ENCODE results near the gene HSPA4L. TPM values are rescaled to one million over a fixed set of nuclear protein-coding genes. Genes with fewer than 3 reads are reported as not detected.
A peak's percentile ranks its signal among the peaks of the same experiment; 100 is the strongest.

HSPA4L gene
- total RNA-seq, 1 experiment from 2014 or later: 16.4 TPM

DNA sequence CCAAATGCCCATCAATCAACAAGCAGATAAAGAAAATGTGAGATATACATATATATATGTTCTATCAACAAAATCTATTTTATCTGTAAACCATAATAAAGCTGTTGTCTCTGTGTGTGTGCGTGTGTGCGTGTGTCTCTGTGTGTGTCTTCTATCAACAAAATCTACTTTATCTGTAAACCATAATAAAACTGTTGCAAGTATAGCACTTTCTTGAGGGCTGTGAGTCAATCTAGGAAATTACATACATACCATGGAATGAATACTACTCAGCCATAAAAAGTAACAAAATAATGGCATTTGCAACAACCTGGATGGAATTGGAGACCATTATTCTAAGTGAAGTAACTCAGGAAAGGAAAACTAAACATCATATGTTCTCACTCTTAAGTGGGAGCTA is 86.1 kb downstream of the HSPA4L start:
- Mint-ChIP-seq H3K36me3 (ENCODE audit: insufficient read depth, unreplicated experiment) (no peaks in the 10 kb centered on the region), H3K4me3 (ENCODE audit: low read depth, unreplicated experiment) (no peak overlapping the region), H3K27me3 (ENCODE audit: unreplicated experiment) (no peaks in the 10 kb centered on the region), H3K9me3 (ENCODE audit: low read depth, unreplicated experiment) (no peaks in the 10 kb centered on the region), H3K4me1 (ENCODE audit: low read depth, unreplicated experiment) (peaks cover 9% of the 10 kb centered on the region), H3K27ac (ENCODE audit: unreplicated experiment) (no peak overlapping the region)
- no peak for DNase-seq
- BruUV-seq (replicated peaks): no TSS peak
- intact Hi-C loops (cut with micrococcal nuclease; ENCODE audit: unreplicated experiment): no loop called here
- no peak for TF ChIP-seq CTCF (IDR thresholded peaks at IDR 0.05; ENCODE audit: unreplicated experiment)
- CTCF ChIA-PET: no interaction called here

DNA sequence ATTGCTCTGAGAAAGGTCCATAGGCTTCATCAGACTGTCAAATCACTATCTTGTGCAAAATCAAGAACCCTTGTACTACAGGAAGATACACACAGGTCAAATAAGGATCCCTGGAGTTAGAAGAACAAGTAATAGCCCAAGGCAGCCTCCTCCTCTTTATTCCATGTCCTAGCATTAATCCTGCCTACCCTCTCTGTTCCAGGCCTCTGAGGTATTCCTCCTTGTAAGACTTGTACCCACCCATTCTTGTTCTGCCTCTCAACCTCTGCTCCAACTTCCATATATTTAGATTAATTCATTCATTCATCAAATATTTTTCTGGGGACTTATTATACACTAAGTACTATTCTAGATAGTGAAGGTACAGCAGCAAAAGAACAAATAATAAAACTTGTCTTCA is 88.2 kb downstream of the HSPA4L start:
- H3K9me3 Mint-ChIP-seq (ENCODE audit: low read depth, unreplicated experiment): peaks cover 2% of the 10 kb centered on the region
- H3K4me1 Mint-ChIP-seq (ENCODE audit: low read depth, unreplicated experiment): peaks cover 9% of the 10 kb centered on the region
- CTCF ChIA-PET: no interaction called here
- TF ChIP-seq CTCF (IDR thresholded peaks at IDR 0.05; ENCODE audit: unreplicated experiment): no peak
- H3K36me3 Mint-ChIP-seq (ENCODE audit: insufficient read depth, unreplicated experiment): no peaks in the 10 kb centered on the region
- H3K27ac Mint-ChIP-seq (ENCODE audit: unreplicated experiment): no peak overlapping the region
- no peak for DNase-seq
- no peaks in the 10 kb centered on the region for H3K27me3 Mint-ChIP-seq (ENCODE audit: unreplicated experiment)
- no peak overlapping the region for H3K4me3 Mint-ChIP-seq (ENCODE audit: low read depth, unreplicated experiment)
- no TSS peak for BruUV-seq (replicated peaks)
- intact Hi-C loops (cut with micrococcal nuclease; ENCODE audit: unreplicated experiment): no loop called here

- peaks cover 2% of the 10 kb centered on the region for H3K9me3 Mint-ChIP-seq (ENCODE audit: low read depth, unreplicated experiment)
- no peak for TF ChIP-seq CTCF (IDR thresholded peaks at IDR 0.05; ENCODE audit: unreplicated experiment)
- no TSS peak for BruUV-seq (replicated peaks)
- no peak for DNase-seq
- intact Hi-C loops (cut with micrococcal nuclease; ENCODE audit: unreplicated experiment): no loop called here
- peak overlapping the region; percentile 7 for H3K27ac Mint-ChIP-seq (ENCODE audit: unreplicated experiment)
- peaks cover 9% of the 10 kb centered on the region for H3K4me1 Mint-ChIP-seq (ENCODE audit: low read depth, unreplicated experiment)
- CTCF ChIA-PET: no interaction called here
- H3K4me3 Mint-ChIP-seq (ENCODE audit: low read depth, unreplicated experiment): no peak overlapping the region
- H3K36me3 Mint-ChIP-seq (ENCODE audit: insufficient read depth, unreplicated experiment): no peaks in the 10 kb centered on the region
- H3K27me3 Mint-ChIP-seq (ENCODE audit: unreplicated experiment): no peaks in the 10 kb centered on the region
These were observed 88.6 kb downstream of the HSPA4L start for GRCh38 chr4:127870688-127871087.

- no TSS peak for BruUV-seq (replicated peaks)
These were observed 93.7 kb downstream of the HSPA4L start for GRCh38 chr4:127875791-127876190.

More at GRCh38 chr4:127875791-127876190, 93.7 kb downstream of the HSPA4L start:
- no peak for TF ChIP-seq CTCF (IDR thresholded peaks at IDR 0.05; ENCODE audit: unreplicated experiment)
- Mint-ChIP-seq H3K4me1 (ENCODE audit: low read depth, unreplicated experiment) (peaks cover 4% of the 10 kb centered on the region), H3K4me3 (ENCODE audit: low read depth, unreplicated experiment) (no peak overlapping the region), H3K27ac (ENCODE audit: unreplicated experiment) (no peak overlapping the region), H3K36me3 (ENCODE audit: insufficient read depth, unreplicated experiment) (peaks cover 10% of the 10 kb centered on the region), H3K9me3 (ENCODE audit: low read depth, unreplicated experiment) (peaks cover 2% of the 10 kb centered on the region), H3K27me3 (ENCODE audit: unreplicated experiment) (no peaks in the 10 kb centered on the region)
- intact Hi-C loops (cut with micrococcal nuclease; ENCODE audit: unreplicated experiment): no loop called here
- CTCF ChIA-PET: no interaction called here
- DNase-seq: no peak
